Kidney epithelial cell (primary cell): ENCODE results near the gene SPRN. TPM values are rescaled to one million over a fixed set of nuclear protein-coding genes. Genes with fewer than 3 reads are reported as not detected.
"Not testable (repeated sequence)": the region's sequence is repeated elsewhere in the genome, so short reads cannot be mapped to it uniquely, and the experiment has no call there.

Experiments used
- DNase-seq: peaks from one replicate; pipeline ENCODE4 v3.0.0-alpha.2; 2010; ENCODE audit warnings: low read depth
- H3K27me3 ChIP-seq: 2 replicates; pipeline ENCODE4 v1.6.0; 2011; ENCODE audit warnings: low read length; ENCODE audit not compliant: control insufficient read depth, insufficient read depth
- H3K36me3 ChIP-seq: 2 replicates; pipeline ENCODE4 v1.5.1; 2011; ENCODE audit warnings: low read length; ENCODE audit not compliant: control insufficient read depth, insufficient read depth
- H3K4me3 ChIP-seq: 2 replicates; pipeline ENCODE4 v1.5.1; 2011; ENCODE audit warnings: low read depth, mild to moderate bottlenecking, control low read depth, low read length
- CTCF ChIP-seq: IDR thresholded peaks from 2 replicates; pipeline ENCODE4 v1.5.1; 2011; ENCODE audit warnings: mild to moderate bottlenecking, moderate library complexity, low read length, control low read depth, inconsistent platforms; ENCODE audit not compliant: insufficient read depth, poor library complexity, severe bottlenecking
- total RNA-seq: library from RNA; depleted of rRNA; stranded (reverse); fragments of >200 nt; gene quantifications from 2 replicates; pipeline ENCODE4 v1.2.3, GENCODE V29; 2015

SPRN gene
- total RNA-seq, 1 donor from 2014 or later, result 2.1 TPM

GRCh38 chr10:133442191-133442966, 18.0 kb upstream of the SPRN start:
- no peaks in the 10 kb centered on the region for H3K27me3 ChIP-seq
- H3K36me3 ChIP-seq, result no peaks in the 10 kb centered on the region
- no peak for DNase-seq
- TF ChIP-seq CTCF, result no peak
- no peak overlapping the region for H3K4me3 ChIP-seq

- no peak for TF ChIP-seq CTCF
- H3K4me3 ChIP-seq, result no peak overlapping the region
- H3K36me3 ChIP-seq, result no peaks in the 10 kb centered on the region
- DNase-seq, result no peak
- H3K27me3 ChIP-seq, result no peaks in the 10 kb centered on the region
Measured at GRCh38 chr10:133441780-133442179, 17.4 kb upstream of the SPRN start.

GRCh38 chr10:133441356-133441755, 16.9 kb upstream of the SPRN start:
- not testable (repeated sequence) for H3K36me3 ChIP-seq, H3K27me3 ChIP-seq, H3K4me3 ChIP-seq, DNase-seq

GRCh38 chr10:133440633-133441285, 16.3 kb upstream of the SPRN start:
- Histone ChIP-seq H3K36me3 (no peaks in the 10 kb centered on the region), H3K27me3 (no peaks in the 10 kb centered on the region)
- TF ChIP-seq CTCF, result no peak

GRCh38 chr10:133439517-133440461, 15.4 kb upstream of the SPRN start:
- no peak overlapping the region for H3K4me3 ChIP-seq
- H3K27me3 ChIP-seq, result no peaks in the 10 kb centered on the region
- H3K36me3 ChIP-seq, result no peaks in the 10 kb centered on the region
- DNase-seq, result no peak
- TF ChIP-seq CTCF, result no peak

More at GRCh38 chr10:133440633-133441285, 16.3 kb upstream of the SPRN start:
- H3K4me3 ChIP-seq, result no peak overlapping the region
- DNase-seq, result no peak
